Testis (tissue), 2 donors: ENCODE measurements around the gene HES4.
"Not testable (repeated sequence)": the region's sequence is repeated elsewhere in the genome, so short reads cannot be mapped to it uniquely, and the experiment has no call there.

Source experiments
- CTCF ChIP-seq, 3 experiments: fragments of 450-650 bp in 2 of 3; fragments of 200-600 bp in 1 of 3; sonication (generic) in 1 of 3; IDR thresholded peaks; one replicate each; pipeline ENCODE4 v1.5.1; 2016 to 2019; ENCODE audit warnings: antibody characterized with exemption in 3 of 3, mild to moderate bottlenecking in 2 of 3, moderate library complexity in 1 of 3
- POLR2A ChIP-seq: fragments of 450-650 bp; IDR thresholded peaks from one replicate; pipeline ENCODE4 v1.6.1; 2017; ENCODE audit warnings: antibody characterized with exemption, mild to moderate bottlenecking, moderate library complexity

- not testable (repeated sequence) for TF ChIP-seq CTCF (IDR thresholded peaks at IDR 0.05); POLR2A
These were observed 8.6 kb downstream of the HES4 start for GRCh38 chr1:991275-991674.
